Measurements from ENCODE around the gene BRD4. TPM values are rescaled to one million over a fixed set of nuclear protein-coding genes. Genes with fewer than 3 reads are reported as not detected.

BRD4 gene
- total and polyA plus RNA-seq, 2 donors (not counting 1 experiment from before 2014, with no cell fraction given): 9.9 to 20.1 TPM

GRCh38 chr19:15213715-15214381 lies 118.5 kb downstream of the BRD4 start:
- H3K27me3 ChIP-seq (ENCODE audit: control insufficient read depth, insufficient read depth, low read length): no peaks in the 10 kb centered on the region
- no peaks in the 10 kb centered on the region for H3K9me3 ChIP-seq (ENCODE audit: control insufficient read depth, insufficient read depth, low read depth, low read length)
- no peak for TF ChIP-seq CTCF (conservative IDR thresholded peaks at IDR 0.05 in 1 of 2, IDR thresholded peaks at IDR 0.05 in 1 of 2; ENCODE audit: low read depth in 1 of 2, low read length in 2 of 2)
- TF ChIP-seq EZH2 (IDR thresholded peaks at IDR 0.05; ENCODE audit: low read length, missing control alignments): no peak
- H3K4me1 ChIP-seq (ENCODE audit: control insufficient read depth, extremely low read depth, insufficient read depth, low read length): peaks cover 6% of the 10 kb centered on the region
- no peak overlapping the region for H3K4me3 ChIP-seq (replicated peaks in 1 of 4; ENCODE audit: control extremely low read depth in 1 of 4, insufficient read depth in 1 of 4, low read depth in 3 of 4, low read length in 4 of 4)
- no peak overlapping the region for H3K27ac ChIP-seq (ENCODE audit: insufficient read depth, low read length)
- H4K20me1 ChIP-seq (ENCODE audit: control insufficient read depth, extremely low read depth, insufficient read depth, low read length): no peaks in the 10 kb centered on the region
- no peaks in the 10 kb centered on the region for H3K36me3 ChIP-seq (ENCODE audit: control insufficient read depth, insufficient read depth, low read length)
- no peak overlapping the region for H2AFZ ChIP-seq (ENCODE audit: low read length)
- no peak overlapping the region for H3K9ac ChIP-seq (ENCODE audit: insufficient read depth, low read length)
- no peaks in the 10 kb centered on the region for H3K79me2 ChIP-seq (ENCODE audit: control insufficient read depth, insufficient read depth, low read length)
- no peak overlapping the region for H3K4me2 ChIP-seq (ENCODE audit: extremely low read depth, insufficient read depth, low read length)
- DNase-seq (ENCODE audit: low read depth in 2 of 2): peak in 1 of 2 donors; percentile 38

- Histone ChIP-seq H3K79me2 (ENCODE audit: control insufficient read depth, insufficient read depth, low read length) (no peaks in the 10 kb centered on the region), H3K27me3 (ENCODE audit: control insufficient read depth, insufficient read depth, low read length) (no peaks in the 10 kb centered on the region), H2AFZ (ENCODE audit: low read length) (no peak overlapping the region), H3K4me3 (replicated peaks in 1 of 4; ENCODE audit: control extremely low read depth in 1 of 4, insufficient read depth in 1 of 4, low read depth in 3 of 4, low read length in 4 of 4) (no peak overlapping the region), H3K36me3 (ENCODE audit: control insufficient read depth, insufficient read depth, low read length) (no peaks in the 10 kb centered on the region), H3K4me2 (ENCODE audit: extremely low read depth, insufficient read depth, low read length) (no peak overlapping the region), H3K4me1 (ENCODE audit: control insufficient read depth, extremely low read depth, insufficient read depth, low read length) (peaks cover 6% of the 10 kb centered on the region), H3K27ac (ENCODE audit: insufficient read depth, low read length) (no peak overlapping the region), H3K9me3 (ENCODE audit: control insufficient read depth, insufficient read depth, low read depth, low read length) (no peaks in the 10 kb centered on the region), H3K9ac (ENCODE audit: insufficient read depth, low read length) (no peak overlapping the region), H4K20me1 (ENCODE audit: control insufficient read depth, extremely low read depth, insufficient read depth, low read length) (no peaks in the 10 kb centered on the region)
- TF ChIP-seq EZH2 (IDR thresholded peaks at IDR 0.05; ENCODE audit: low read length, missing control alignments): no peak
- no peak for TF ChIP-seq CTCF (conservative IDR thresholded peaks at IDR 0.05 in 1 of 2, IDR thresholded peaks at IDR 0.05 in 1 of 2; ENCODE audit: low read depth in 1 of 2, low read length in 2 of 2)
- no peak for DNase-seq (ENCODE audit: low read depth in 2 of 2)
Observed at GRCh38 chr19:15212711-15213110, 119.6 kb downstream of the BRD4 start.

- no peaks in the 10 kb centered on the region for H3K9me3 ChIP-seq (ENCODE audit: control insufficient read depth, insufficient read depth, low read depth, low read length)
- no peak for TF ChIP-seq CTCF (conservative IDR thresholded peaks at IDR 0.05 in 1 of 2, IDR thresholded peaks at IDR 0.05 in 1 of 2; ENCODE audit: low read depth in 1 of 2, low read length in 2 of 2)
- TF ChIP-seq EZH2 (IDR thresholded peaks at IDR 0.05; ENCODE audit: low read length, missing control alignments): no peak
- no peaks in the 10 kb centered on the region for H3K36me3 ChIP-seq (ENCODE audit: control insufficient read depth, insufficient read depth, low read length)
- no peak overlapping the region for H3K9ac ChIP-seq (ENCODE audit: insufficient read depth, low read length)
- H3K79me2 ChIP-seq (ENCODE audit: control insufficient read depth, insufficient read depth, low read length): no peaks in the 10 kb centered on the region
- no peak overlapping the region for H3K4me3 ChIP-seq (replicated peaks in 1 of 4; ENCODE audit: control extremely low read depth in 1 of 4, insufficient read depth in 1 of 4, low read depth in 3 of 4, low read length in 4 of 4)
- H2AFZ ChIP-seq (ENCODE audit: low read length): no peak overlapping the region
- peak overlapping the region; percentile 30 for H3K27ac ChIP-seq (ENCODE audit: insufficient read depth, low read length)
- H3K27me3 ChIP-seq (ENCODE audit: control insufficient read depth, insufficient read depth, low read length): no peaks in the 10 kb centered on the region
- DNase-seq (ENCODE audit: low read depth in 2 of 2): peak; percentile 51 to 70
- H4K20me1 ChIP-seq (ENCODE audit: control insufficient read depth, extremely low read depth, insufficient read depth, low read length): no peaks in the 10 kb centered on the region
- H3K4me2 ChIP-seq (ENCODE audit: extremely low read depth, insufficient read depth, low read length): no peak overlapping the region
- peaks cover 6% of the 10 kb centered on the region for H3K4me1 ChIP-seq (ENCODE audit: control insufficient read depth, extremely low read depth, insufficient read depth, low read length)
Observed at GRCh38 chr19:15210323-15210781, 122.0 kb downstream of the BRD4 start.

All from fibroblast of lung (primary cell).